Panc1 (cell line): ENCODE data around the gene MYH14. TPM values are rescaled to one million over a fixed set of nuclear protein-coding genes. Genes with fewer than 3 reads are reported as not detected.

Experiments used
- ATAC-seq: fragments of 200-7000 bp; cut with Tn5 transposase; 2 replicates; pipeline ENCODE4 v1.9.1; 2020; ENCODE audit warnings: mild to moderate bottlenecking, moderate library complexity
- BruUV-seq: library from RNA; stranded (reverse); fragments of 400-500 nt; replicated peaks from 2 replicates; lab custom pipeline; 2021; lab: Mats Ljungman, UMichigan
- CTCF ChIA-PET: fragments of 300-600 bp; sonication (Branson Sonifier 250); formaldehyde crosslinking; loops from one replicate; lab custom pipeline; 2022; ENCODE audit warnings: antibody characterized with exemption; lab: Charles Lee
- POLR2A ChIA-PET: fragments of 300-600 bp; sonication (Branson Sonifier 250); formaldehyde crosslinking; loops from one replicate; lab custom pipeline; 2022; ENCODE audit warnings: antibody characterized with exemption; lab: Charles Lee
- DNase-seq: peaks from one replicate; pipeline ENCODE4 v3.0.0-alpha.2; 2010; ENCODE audit warnings: low read depth, low spot score
- H3K27ac ChIP-seq: 2 replicates; pipeline ENCODE4 v1.5.1; 2011; ENCODE audit warnings: mild to moderate bottlenecking, low read length, inconsistent platforms
- H3K27me3 ChIP-seq: fragments of 200-500 bp; sonication (Bioruptor generic); 2 replicates; pipeline ENCODE4 v1.6.0; 2014; ENCODE audit warnings: low read length, inconsistent platforms; ENCODE audit not compliant: control insufficient read depth, insufficient read depth
- H3K36me3 ChIP-seq: fragments of 200-500 bp; sonication (Bioruptor generic); 2 replicates; pipeline ENCODE4 v1.5.1; 2014; ENCODE audit warnings: inconsistent platforms, mild to moderate bottlenecking, low read length, moderate library complexity; ENCODE audit not compliant: control insufficient read depth, insufficient read depth
- H3K4me1 ChIP-seq: 2 replicates; pipeline ENCODE4 v1.5.1; 2011; ENCODE audit warnings: inconsistent platforms, mild to moderate bottlenecking, low read length, moderate library complexity; ENCODE audit not compliant: control insufficient read depth, insufficient read depth
- H3K4me3 ChIP-seq, 2 experiments: 2 replicates each; pipeline ENCODE4 v1.5.1; 2011 to 2012; ENCODE audit warnings: low read depth in 2 of 2, low read length in 2 of 2, mild to moderate bottlenecking in 2 of 2, inconsistent platforms in 1 of 2, moderate library complexity in 1 of 2
- H3K9me3 ChIP-seq: fragments of 200-500 bp; sonication (Bioruptor generic); 2 replicates; pipeline ENCODE4 v1.5.1; 2014; ENCODE audit warnings: low read depth, mild to moderate bottlenecking, inconsistent platforms, low read length, moderate library complexity; ENCODE audit not compliant: control insufficient read depth, insufficient read depth
- CTCF ChIP-seq: fragments of 450-650 bp; IDR thresholded peaks from 2 replicates; pipeline ENCODE4 v1.5.1; 2017; ENCODE audit warnings: mild to moderate bottlenecking
- POLR2AphosphoS5 ChIP-seq: IDR thresholded peaks from 2 replicates; pipeline ENCODE4 v1.6.1; 2012; ENCODE audit warnings: mild to moderate bottlenecking, low read depth, low read length, moderate library complexity
- REST ChIP-seq, 2 experiments: IDR thresholded peaks; 2 replicates each; pipeline ENCODE4 v1.6.1; 2011 to 2012; ENCODE audit warnings: low read depth in 2 of 2, control low read depth in 1 of 2, low read length in 1 of 2, mild to moderate bottlenecking in 1 of 2, moderate library complexity in 1 of 2; ENCODE audit not compliant: insufficient read depth in 1 of 2
- SIN3A ChIP-seq: IDR thresholded peaks from 2 replicates; pipeline ENCODE4 v1.6.1; 2012; ENCODE audit warnings: low read depth, mild to moderate bottlenecking, low read length, moderate library complexity, borderline replicate concordance; ENCODE audit not compliant: insufficient read depth
- TCF7L2 ChIP-seq: IDR thresholded peaks from 2 replicates; pipeline ENCODE4 v1.6.1; 2011; ENCODE audit warnings: mild to moderate bottlenecking, low read depth, low read length, inconsistent platforms
- in situ Hi-C: cut with HindIII; loops from 2 replicates; pipeline ENCODE4 v1.10.0; 2016; ENCODE audit warnings: low sequenced_read_pairs, low pct_unique_long_range_greater_than_20kb
- intact Hi-C: fragments of 100-400 bp; cut with micrococcal nuclease; formaldehyde crosslinking; loops from one replicate; pipeline ENCODE4 v1.10.0; 2022; ENCODE audit not compliant: unreplicated experiment
- total RNA-seq: library from RNA; stranded (reverse); gene quantifications from one replicate; pipeline ENCODE4 v1.2.1, GENCODE V29; 2021; ENCODE audit not compliant: unreplicated experiment

MYH14 gene
- total RNA-seq, 1 experiment from 2014 or later: 23.8 TPM

- Histone ChIP-seq H3K9me3 (no peaks in the 10 kb centered on the region), H3K4me1 (no peaks in the 10 kb centered on the region), H3K4me3 (no peak overlapping the region), H3K27me3 (peaks cover 2% of the 10 kb centered on the region; the same call in 1 of the 2 replicates), H3K36me3 (no peaks in the 10 kb centered on the region), H3K27ac (no peak overlapping the region)
- ATAC-seq: no peak
- CTCF ChIA-PET: interaction anchor here (0.7 kb wide), 1 partner anchor 91 kb away, joined by 4 read pairs; no protein-coding TSS in a partner anchor
- DNase-seq: no peak
- BruUV-seq: no TSS peak
- POLR2A ChIA-PET: no interaction called here
- TF ChIP-seq SIN3A (no peak), TCF7L2 (no peak), CTCF (no peak), POLR2AphosphoS5 (no peak), REST (IDR thresholded peaks at IDR 0.05; ENCODE audit: insufficient read depth in 1 of 2, low read depth in 2 of 2, low read length in 1 of 2) (no peak)
- in situ Hi-C loops: no loop called here
- intact Hi-C loops: no loop called here
These were observed 44.3 kb upstream of the MYH14 start for GRCh38 chr19:50159078-50159477.

GRCh38 chr19:50162988-50163387 is 40.4 kb upstream of the MYH14 start, which contains the start of gene IZUMO2:
Gene IZUMO2, minus strand, starts transcription at chr19:50163281. Its CDS starts 87 bp downstream, at chr19:50163194.
- no peaks in the 10 kb centered on the region for H3K4me1 ChIP-seq
- no peak within 1 kb of the TSS for H3K4me3 ChIP-seq
- no peaks in the 10 kb centered on the region for H3K9me3 ChIP-seq
- H3K27ac ChIP-seq: no peak within 1 kb of the TSS
- ChIA-PET CTCF (no interaction called here), POLR2A (no interaction called here)
- H3K27me3 ChIP-seq: no peaks in the 10 kb centered on the region
- intact Hi-C loops (no loop called here), in situ Hi-C loops (no loop called here)
- TF ChIP-seq SIN3A (no peak), POLR2AphosphoS5 (no peak), TCF7L2 (no peak), REST (IDR thresholded peaks at IDR 0.05; ENCODE audit: insufficient read depth in 1 of 2, low read depth in 2 of 2, low read length in 1 of 2) (no peak), CTCF (no peak)
- BruUV-seq: no TSS peak
- no peak for ATAC-seq
- no peaks in the 10 kb centered on the region for H3K36me3 ChIP-seq
- DNase-seq: no peak
